Measurements from ENCODE around the gene FNTB.

DNA sequence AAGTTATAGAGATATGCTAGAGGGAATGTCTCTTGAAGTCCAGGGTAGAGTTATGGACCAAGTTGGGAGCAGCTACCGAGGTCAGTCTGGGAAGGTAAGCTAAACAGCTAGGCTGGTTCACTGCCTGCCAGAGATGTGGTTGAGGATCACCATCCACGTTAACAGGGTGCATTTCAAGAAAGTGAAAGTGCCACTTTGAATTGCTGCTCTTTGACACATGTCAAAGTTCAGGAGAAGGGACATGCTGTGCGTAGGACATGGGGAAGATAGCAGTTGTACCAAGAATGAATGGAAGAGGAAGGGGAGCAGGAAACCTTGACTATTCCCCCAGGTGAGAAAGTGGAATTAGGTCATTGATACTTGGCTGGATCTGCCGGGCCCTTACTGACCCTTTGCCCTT is 66.1 kb downstream of the FNTB start:
- TF ChIP-seq GTF2F1 (IDR thresholded peaks at IDR 0.05; ENCODE audit: borderline replicate concordance, low read depth, low read length) (no peak), TAF1 (IDR thresholded peaks at IDR 0.05; ENCODE audit: low read depth, low read length) (no peak), SUZ12 (IDR thresholded peaks at IDR 0.05; ENCODE audit: low read length) (no peak), EP300 (IDR thresholded peaks at IDR 0.05; ENCODE audit: borderline replicate concordance in 1 of 2, low read depth in 2 of 2, low read length in 2 of 2) (no peak), CEBPB (IDR thresholded peaks at IDR 0.05; ENCODE audit: low read depth, low read length) (no peak), JUN (IDR thresholded peaks at IDR 0.05; ENCODE audit: low read depth, low read length) (no peak), POLR2A (IDR thresholded peaks at IDR 0.05; ENCODE audit: control extremely low read depth in 1 of 2, low read depth in 2 of 2, low read length in 2 of 2) (no peak), EZH2 (IDR thresholded peaks at IDR 0.05; ENCODE audit: low read depth, low read length, severe bottlenecking) (no peak), HDAC6 (IDR thresholded peaks at IDR 0.05; ENCODE audit: low read depth, low read length) (no peak), CHD2 (IDR thresholded peaks at IDR 0.05; ENCODE audit: low read length) (no peak)
- TF ChIP-seq, protein P1, sequence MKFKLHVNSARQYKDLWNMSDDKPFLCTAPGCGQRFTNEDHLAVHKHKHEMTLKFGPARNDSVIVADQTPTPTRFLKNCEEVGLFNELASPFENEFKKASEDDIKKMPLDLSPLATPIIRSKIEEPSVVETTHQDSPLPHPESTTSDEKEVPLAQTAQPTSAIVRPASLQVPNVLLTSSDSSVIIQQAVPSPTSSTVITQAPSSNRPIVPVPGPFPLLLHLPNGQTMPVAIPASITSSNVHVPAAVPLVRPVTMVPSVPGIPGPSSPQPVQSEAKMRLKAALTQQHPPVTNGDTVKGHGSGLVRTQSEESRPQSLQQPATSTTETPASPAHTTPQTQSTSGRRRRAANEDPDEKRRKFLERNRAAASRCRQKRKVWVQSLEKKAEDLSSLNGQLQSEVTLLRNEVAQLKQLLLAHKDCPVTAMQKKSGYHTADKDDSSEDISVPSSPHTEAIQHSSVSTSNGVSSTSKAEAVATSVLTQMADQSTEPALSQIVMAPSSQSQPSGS (IDR thresholded peaks at IDR 0.05; ENCODE audit: low read length) = no peak
- TF ChIP-seq, protein P2, sequence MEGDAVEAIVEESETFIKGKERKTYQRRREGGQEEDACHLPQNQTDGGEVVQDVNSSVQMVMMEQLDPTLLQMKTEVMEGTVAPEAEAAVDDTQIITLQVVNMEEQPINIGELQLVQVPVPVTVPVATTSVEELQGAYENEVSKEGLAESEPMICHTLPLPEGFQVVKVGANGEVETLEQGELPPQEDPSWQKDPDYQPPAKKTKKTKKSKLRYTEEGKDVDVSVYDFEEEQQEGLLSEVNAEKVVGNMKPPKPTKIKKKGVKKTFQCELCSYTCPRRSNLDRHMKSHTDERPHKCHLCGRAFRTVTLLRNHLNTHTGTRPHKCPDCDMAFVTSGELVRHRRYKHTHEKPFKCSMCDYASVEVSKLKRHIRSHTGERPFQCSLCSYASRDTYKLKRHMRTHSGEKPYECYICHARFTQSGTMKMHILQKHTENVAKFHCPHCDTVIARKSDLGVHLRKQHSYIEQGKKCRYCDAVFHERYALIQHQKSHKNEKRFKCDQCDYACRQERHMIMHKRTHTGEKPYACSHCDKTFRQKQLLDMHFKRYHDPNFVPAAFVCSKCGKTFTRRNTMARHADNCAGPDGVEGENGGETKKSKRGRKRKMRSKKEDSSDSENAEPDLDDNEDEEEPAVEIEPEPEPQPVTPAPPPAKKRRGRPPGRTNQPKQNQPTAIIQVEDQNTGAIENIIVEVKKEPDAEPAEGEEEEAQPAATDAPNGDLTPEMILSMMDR (IDR thresholded peaks at IDR 0.05; ENCODE audit: control extremely low read depth in 1 of 3, insufficient read depth in 1 of 3, low read depth in 1 of 3, low read length in 3 of 3) = no peak
- TF ChIP-seq, protein P3, sequence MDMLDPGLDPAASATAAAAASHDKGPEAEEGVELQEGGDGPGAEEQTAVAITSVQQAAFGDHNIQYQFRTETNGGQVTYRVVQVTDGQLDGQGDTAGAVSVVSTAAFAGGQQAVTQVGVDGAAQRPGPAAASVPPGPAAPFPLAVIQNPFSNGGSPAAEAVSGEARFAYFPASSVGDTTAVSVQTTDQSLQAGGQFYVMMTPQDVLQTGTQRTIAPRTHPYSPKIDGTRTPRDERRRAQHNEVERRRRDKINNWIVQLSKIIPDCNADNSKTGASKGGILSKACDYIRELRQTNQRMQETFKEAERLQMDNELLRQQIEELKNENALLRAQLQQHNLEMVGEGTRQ (IDR thresholded peaks at IDR 0.05; ENCODE audit: low read length) = no peak
- TF ChIP-seq, protein P4, sequence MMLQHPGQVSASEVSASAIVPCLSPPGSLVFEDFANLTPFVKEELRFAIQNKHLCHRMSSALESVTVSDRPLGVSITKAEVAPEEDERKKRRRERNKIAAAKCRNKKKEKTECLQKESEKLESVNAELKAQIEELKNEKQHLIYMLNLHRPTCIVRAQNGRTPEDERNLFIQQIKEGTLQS (IDR thresholded peaks at IDR 0.05; ENCODE audit: insufficient read depth, low read depth, low read length) = no peak
